Measurements from ENCODE around the gene ENAH.
"Not testable (repeated sequence)": the region's sequence is repeated elsewhere in the genome, so short reads cannot be mapped to it uniquely, and the experiment has no call there.

The ENAH gene

DNA sequence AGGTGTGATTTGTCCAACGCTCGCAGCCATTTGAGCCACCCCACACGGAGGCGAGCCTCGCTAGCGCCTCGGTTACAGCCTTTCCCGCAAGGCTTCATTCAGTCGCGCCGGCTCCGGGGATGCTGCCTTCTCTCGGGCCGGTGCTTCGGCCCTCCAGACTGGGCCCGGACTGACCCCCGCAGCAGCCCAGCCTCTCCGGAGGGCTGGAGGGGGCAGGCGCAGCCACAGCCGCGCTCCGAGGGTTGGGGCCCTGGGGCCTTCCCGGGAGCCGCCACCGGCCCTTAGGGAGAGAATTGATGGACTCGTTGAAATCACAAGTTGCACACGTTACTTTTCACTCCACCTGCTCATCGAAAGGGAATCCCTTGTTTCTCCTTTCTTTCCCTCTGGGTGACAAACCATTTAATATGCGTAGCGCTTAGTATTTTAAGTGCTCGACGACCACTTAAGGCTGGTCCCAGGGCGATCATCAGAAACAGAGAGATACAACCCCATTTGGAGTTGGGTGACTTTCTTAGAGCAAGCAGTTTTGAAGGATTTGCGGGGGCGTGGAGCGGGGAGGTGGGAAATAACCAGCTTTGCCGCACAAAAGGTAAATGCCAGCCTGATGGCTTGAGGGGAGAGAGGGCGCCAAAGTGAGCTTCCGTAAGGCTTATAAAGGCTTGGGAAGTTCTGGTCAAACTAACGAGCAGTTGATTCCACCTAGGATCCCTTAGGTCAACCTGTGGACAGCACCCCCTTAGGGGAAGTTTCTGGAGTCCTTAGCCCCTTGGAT, 24.6 kb upstream of the ENAH start:
- DNase-seq, result peak in 6 of 56 donors; percentile 1 to 25 (median 10)

DNA sequence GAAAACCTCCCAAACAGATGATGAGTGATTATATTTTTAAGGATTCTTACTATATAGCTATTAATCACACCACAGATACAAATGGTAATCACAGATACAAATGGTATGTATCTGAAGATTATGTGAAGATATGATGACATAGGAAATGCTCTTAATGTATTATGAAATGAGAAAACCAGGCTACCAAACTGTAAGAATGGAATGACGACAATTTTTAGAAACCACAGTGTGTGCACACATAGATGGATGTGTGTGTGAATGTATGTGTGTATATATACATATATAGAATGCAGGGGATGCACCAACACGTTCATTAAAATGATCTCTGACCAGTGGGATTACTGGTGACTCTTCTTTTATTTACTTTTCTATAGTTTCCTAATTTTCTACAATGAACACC, 21.5 kb upstream of the ENAH start:
- DNase-seq, result no peak

DNA sequence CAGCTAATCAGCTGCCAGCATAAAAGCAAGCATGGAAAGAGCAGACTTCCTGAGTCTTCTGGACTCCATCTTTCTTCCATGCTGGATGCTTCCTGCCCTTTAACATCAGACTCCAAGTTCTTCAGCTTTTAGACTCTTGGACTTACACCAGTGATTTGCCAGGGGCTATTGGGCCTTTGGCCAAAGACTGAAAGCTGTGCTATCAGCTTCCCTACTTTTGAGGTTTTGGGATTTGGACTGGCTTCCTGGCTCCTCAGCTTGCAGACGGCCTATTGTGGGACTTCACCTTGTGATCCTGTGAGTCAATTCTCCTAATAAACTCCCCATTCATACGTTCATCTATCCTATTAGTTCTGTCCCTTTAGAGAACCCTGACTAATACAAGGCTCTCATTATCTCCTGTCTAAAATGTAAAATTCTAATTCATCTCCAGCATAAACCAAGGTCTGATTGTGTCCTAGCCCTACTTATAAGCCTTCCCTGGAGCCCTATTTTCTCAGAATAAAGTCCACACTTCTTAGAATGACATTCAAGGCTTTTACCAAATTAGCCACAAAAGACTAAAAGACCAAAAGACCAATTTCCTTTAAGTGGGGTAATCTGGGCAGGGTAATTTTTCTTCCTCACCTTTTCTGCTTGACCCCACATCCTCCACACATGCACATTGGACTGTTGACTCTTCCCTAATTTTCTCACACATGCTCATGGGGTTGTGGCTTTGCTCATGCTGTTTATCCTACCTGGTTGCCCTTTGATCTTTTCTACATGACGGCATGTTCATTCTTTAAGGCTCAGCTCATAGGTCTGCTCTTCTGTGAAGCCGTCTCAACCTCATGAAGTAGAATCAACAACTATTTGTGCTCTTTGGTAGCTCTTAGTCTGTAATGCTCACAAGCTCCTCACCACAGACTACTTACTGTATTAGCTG, 18.1 kb upstream of the ENAH start:
- no peak for DNase-seq

DNA sequence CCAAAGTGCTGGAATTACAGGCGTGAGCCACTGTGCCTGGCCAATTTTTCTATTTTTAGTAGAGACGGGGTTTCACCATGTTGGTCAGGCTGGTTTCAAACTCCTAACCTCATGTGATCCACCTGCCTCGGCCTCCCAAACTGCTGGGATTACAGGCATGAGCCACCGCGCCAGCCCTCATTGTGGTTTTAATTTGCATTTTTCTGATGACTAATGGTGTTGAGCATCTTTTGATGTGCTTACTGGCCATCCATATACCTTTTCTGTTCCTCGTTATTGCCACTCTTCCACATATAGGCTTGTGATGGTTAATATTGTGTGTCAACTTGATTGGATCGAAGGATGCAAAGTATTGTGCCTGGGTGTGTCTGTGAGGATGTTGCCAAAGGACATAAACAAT, 17.4 kb upstream of the ENAH start:
- DNase-seq, result no peak

DNA sequence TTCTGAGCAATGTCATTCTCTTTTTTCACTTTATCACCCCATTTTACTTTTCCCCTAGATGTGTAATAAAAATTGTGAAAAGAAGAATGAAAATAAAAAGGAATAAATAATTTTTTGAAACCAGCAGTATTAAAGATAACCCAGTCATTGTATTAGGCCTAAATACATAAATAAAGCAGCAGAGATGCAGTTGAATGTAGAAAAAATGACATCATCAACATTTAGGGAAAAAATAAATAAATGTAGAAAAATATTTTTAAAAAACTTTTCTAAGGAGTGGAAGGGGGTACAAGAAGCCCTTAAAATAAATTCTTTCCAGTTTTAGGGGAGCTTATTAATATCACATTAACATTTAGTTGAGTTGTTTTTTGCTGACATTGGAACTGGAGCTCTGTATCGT, 15.3 kb upstream of the ENAH start:
- no peak for DNase-seq

DNA sequence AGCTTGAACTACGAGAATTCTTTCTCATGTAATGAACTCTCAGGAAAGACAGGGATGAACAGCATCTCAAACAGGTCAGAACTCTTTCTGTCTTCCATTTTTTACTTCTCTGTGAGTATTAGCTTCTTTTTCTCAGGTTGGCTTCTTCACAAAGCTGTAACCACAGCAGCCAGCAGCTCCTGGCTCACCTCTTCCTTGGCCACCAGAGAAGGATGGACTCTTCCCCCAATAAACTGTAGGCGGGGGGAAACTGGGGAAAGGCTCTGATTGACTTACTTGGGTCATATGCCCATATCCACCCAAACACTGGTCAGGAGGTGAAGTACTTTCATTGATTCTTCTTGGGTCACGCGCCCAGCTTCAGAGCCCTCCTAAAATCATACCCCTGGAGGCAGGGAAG, 14.4 kb upstream of the ENAH start:
- DNase-seq, result no peak

DNA sequence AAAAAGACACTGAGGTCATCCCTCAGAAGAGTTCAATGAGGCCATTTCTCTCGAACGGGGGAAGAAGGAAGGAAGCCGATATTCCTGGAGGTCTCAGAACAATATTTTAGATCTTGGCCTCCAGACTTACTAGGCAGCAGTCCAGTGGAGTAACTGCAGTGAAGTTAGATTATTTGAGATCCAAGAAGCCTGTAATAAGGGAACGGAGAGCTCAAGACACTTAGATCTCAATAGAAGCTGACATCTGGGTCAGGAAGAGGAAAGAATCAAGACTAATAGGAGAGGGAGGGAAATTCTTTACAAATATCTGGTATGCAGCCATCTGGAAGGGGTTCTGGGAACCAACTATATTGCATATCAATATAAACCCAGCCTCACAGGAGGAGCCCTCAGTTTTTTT, 13.6 kb upstream of the ENAH start:
- DNase-seq, result no peak

DNA sequence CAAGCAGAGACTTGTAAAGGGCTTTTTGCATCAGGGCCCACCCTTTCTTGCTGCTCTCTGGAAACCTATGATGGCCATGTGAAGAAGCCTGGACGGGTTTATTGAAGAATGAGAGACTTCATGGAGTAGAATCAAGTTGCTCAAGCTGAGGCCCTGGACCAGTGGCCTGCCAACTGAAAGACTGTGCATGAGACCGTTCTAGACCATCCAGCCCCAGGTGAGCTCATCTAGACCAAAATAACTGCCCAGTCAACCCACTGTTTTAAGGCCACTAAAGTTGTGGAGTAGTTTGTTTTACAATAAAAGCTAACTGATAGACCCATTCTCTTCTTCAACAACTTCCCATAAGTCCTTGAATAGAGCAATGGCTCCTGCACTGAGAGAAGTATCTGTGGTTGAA, 11.8 kb upstream of the ENAH start:
- no peak for DNase-seq

DNA sequence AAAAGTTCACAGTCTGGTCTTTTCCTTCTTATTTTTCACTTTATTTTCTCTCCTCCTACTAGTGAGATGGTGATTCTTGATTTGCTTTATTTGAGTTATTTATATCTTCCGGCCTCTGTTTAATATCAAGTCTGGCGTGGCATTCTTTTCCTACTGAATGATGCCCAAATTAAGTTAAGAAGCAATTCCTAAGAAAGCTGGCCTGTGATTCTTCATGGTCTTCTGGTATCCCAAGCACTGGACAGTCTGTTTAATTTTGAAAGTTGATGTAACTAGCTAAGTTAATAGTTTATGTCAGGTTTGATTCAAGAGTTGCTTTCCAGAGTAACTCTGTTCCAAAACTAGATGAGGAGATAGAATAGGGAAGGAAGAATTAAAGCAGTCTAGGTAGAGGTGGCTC, 9.2 kb upstream of the ENAH start:
- DNase-seq, result no peak

DNA sequence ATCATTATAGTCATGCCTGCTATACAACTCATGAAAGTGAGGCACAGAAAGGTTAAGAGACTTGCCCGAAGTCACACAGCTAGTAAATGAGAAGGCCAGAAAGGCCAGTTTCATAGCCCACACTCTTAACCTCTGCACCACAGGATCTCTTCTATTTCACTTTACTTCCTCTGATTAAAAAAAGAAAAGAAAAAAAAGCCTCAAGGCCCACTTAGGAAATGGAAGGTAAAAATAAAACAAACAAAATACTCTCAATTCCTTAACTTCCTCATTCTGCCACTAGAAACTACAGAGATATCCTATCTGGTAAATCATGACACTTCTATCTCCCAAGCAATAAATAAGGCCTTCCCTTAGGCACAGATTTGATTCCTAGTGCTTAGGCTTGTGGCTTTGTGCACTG, 7.6 kb upstream of the ENAH start:
- no peak for DNase-seq

DNA sequence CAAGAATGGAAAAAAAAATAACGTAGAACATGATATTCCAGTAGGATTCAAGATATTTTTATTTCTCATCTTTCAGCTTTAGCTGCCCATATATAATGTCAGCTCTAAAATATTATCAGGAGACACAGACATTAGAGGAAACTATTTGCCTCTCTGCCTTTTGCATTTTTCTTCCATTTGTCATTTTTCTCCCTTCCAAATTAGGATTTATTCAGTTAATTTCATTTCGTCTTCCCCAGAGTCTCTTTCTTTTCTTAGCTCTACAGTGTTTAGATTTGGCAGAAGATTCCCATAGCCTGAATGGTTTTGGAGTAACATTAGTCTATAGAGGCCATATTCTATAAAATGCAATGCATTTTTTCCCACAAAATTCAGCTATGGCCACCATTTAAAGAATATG, 5.1 kb upstream of the ENAH start:
- DNase-seq, result no peak

DNA sequence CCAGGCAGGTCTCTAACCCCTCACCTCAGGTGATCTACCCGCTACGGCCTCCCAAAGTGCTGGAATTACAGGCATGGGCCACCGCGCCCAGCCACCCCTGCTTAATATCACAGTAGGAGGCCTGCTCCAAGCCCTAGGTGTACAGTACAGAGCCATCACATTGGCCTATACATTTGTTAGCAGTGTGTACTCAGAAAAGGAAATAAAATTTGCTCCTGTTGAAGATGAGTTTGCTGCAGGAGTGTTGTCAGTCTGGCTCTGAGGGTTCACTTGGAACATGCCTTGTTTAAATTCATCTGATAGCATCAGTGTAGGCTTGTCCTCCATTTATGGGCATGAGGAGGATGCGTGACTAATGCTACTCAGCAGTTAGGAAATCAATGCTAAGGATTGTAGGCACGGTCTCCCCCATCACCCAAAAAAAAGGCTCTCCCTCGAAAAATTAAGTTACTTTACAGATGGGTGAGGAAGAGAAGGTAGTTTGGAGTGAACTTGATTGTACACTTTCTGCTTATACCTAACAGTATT, 4.6 kb upstream of the ENAH start:
- peak in 4 of 56 donors; percentile 2 to 8 (median 3) for DNase-seq

DNA sequence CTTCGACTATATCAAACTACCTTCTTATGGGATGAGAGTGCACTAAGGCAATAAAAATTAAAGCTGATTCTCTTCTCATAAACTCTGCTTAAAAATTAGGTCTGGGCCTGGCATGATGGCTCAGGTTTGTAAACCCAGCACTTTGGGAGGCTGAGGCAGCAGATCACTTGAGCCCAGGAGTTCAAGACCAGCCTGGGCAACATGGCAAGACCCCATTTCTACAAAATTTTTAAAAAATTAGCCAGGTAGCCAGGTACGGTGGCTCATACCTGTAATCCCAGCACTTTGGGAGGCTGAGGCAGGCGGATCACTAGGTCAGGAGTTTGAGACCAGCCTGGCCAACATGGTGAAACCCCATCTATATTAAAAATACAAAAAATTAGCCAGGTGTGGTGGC, 3.3 kb upstream of the ENAH start:
- not testable (repeated sequence) for DNase-seq

DNA sequence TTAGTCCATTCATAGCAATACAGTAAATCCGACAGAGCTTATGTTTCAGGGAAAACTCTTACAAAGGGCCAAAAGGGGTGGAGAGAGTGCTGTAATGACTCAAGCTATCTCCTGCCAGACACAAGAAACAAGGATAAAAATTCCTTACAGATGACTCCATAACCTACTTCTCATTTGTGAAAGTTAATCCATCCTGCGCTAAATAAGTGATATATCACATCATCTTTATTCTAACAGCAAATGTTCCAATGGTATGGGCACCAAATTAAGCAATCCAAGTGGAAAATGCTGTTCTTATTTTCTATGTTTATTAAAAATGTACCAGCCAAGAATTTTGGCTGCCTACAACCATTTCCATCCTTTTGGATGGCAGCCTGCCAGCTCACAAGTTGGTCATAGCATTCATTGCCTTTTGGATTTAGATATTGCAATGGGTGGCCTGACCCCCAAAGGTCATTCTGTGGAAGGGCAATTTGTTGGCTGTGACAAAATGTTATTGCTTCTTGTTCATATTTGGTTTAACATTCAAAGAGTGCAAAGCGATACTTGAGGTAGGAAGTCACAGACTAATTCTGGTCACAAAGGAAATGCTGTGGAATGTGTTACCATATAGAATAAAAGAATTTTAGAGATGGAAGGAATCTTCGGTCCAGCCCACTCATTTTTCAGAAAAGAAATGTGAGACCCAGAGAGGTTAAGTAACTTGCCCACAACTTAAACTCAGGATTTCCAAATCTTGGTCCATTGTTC, 2.8 kb upstream of the ENAH start:
- peak in 32 of 56 donors; percentile 4 to 76 (median 26) for DNase-seq

DNA sequence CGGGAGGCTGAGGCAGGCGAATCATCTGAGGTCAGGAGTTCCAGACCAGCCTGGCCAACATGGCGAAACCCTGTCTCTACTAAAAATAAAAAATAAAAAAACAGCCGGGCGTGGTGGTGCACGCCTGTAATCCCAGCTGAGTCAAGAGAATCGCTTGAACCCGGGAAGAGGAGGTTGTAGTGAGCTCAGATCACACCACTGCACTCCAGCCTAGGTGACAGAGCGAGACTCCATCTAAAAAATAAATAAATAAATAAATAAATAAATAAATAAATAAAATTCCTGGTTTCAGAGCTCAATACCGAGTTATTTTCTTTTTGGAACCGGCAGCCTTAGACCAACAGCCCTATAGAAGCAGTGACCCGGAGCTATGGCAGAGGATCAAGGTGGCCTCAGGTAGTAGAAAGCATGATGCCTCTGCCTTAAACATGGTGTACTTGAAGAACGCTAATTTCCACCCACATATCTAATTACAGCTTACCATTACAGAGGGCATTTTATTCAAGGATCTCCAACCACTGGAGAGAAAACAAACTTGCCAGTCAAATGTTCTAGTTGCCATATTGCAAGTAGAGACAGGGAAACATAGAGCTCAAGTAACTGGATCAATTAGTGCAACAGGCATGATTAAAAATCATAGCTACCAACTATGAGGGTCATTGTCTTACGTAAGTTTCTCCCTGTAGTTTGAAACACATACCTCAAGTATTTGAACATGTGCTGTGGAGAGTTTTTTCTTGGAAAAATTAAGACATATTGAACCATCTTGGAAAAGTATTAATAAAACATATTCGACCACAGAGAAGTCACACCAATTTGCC, 2.0 kb upstream of the ENAH start:
- no peak for DNase-seq

DNA sequence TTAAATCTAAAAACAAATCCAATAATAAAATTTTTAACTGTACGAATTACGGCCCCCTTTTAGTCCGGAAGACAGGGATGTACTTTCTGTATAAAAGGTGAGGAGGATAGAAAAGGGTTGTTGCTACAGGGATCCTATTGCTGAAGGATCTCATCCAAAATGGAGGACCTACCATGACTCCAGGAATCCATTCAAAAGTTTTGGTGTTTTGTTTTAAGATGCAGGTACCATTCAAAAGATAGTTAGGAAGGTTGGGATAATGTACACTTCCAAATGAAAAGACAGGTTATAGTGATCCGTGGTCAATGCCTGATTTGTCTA, 1.3 kb upstream of the ENAH start:
- no peak for DNase-seq

DNA sequence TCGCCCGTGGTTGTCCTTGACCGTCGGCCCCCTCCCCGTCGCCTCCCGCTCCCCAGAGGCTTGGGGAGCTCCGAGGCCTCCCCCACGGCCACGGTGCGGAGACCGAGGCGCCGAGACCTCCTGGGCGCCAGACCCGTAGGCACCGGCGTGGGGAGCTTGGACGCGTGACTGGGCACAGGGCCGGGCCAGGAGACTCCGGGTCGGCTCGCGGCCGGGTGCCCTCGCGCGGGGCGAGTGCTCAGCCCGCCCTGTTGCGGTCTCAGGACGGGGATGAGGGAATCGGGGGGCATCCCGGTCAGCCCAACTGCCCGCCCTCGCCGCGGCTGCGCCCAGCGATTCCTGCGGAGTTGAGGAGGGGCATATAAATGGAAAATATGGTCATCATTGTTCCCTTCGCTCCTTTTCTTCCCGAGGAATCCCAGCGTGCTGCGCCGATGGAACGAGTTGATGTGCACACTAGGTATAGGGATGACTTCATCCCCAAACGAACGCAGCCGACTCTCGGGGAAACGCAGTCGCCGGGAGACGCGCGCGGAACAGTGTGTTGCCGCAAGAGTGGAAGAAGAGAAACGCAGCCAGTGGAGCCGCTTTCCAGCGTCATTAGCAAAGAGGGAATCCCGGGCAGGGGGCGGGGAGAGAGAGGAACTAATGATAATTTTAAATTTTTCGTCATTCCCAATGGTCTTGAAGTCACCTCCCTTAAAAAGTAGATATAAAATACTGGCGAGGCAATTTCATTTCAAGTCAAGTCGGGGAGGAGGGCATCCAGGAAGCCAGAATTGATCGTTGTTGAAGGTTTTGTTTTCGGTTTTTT, 747 bp upstream of the ENAH start:
- DNase-seq, result peak in 51 of 56 donors; percentile 14 to 89 (median 73)

DNA sequence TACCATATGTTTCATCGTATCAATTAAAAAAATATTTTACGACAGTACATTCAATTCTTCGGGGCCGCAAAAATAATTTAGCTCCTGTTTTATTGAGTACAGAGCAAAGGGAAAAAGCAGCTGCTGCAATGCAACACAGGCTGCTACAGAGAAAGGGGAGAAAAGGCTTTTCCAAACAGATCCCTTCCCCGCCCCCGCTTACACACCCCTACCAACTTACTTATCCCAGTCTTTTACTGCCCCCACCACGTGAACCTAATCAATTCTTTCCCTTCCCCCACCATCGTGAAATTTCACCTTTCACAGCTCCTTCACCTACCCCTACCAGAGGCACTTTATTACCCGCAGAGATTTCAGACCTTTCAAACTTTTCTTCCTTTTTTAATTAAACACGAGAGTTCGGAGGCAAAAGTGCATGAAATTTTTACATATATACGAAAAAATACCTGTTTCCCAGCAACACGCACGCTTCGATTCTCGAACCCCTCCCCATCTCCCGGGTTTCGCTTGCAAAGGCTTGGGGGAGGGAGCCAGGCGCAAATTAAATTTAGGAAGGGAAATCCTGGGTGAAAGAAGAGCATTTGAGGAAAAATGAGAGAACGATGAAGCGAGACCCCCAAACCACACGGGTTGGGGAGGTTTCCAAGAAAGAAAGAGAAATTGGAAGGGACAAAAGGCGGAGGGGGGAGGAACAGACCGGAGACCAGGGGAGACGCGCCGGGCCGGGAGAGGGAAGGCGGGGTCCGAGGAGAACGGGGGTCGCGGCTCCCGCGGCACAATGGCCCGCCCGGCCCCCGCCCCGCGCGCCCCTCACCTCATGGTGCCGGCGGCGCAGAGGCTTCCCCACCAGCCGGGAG, 823 bp downstream of the ENAH start:
- DNase-seq, result peak in 25 of 56 donors; percentile 3 to 55 (median 23)

DNA sequence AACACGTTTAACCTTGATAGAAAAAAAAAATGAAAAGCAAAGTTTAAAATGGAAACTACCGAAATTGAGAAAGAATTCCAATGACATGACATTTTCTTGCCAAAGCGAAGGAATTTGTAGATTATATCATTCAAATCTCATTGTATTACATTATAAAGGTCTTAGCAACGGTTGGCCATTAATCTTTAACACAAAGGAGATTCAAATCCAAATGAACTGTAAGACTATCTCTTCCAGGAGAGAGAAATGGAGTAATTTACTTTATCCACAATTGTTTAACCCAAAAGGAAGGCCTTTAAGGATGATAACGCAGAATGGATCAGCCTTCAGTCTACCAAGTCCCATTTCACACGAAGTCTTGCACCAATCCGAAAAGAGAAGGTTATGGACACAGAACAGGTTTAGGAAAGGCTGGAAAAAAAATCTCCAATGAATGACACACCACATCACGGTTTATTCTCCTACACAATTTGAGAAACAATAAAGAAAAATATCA, 1.5 kb downstream of the ENAH start:
- DNase-seq, result no peak

All from amygdala (tissue), 56 donors.